Smooth muscle cell of the brain vasculature (primary cell): ENCODE results near the gene DCHS2.
A peak's percentile ranks its signal among the peaks of the same experiment; 100 is the strongest.
"Not testable (repeated sequence)": the region's sequence is repeated elsewhere in the genome, so short reads cannot be mapped to it uniquely, and the experiment has no call there.

Source experiments
- DNase-seq: peaks from one replicate; pipeline ENCODE4 v3.0.0-alpha.2; 2012; ENCODE audit warnings: low read depth, low spot score

The DCHS2 gene

GRCh38 chr4:154230091-154230490 is 261.5 kb downstream of the DCHS2 start:
- DNase-seq = no peak

GRCh38 chr4:154222875-154223274 is 268.7 kb downstream of the DCHS2 start:
- no peak for DNase-seq

GRCh38 chr4:154218051-154218450 is 273.5 kb downstream of the DCHS2 start:
- DNase-seq = no peak

GRCh38 chr4:154217384-154217783 is 274.2 kb downstream of the DCHS2 start:
- DNase-seq = not testable (repeated sequence)

- no peak for DNase-seq
Measured at GRCh38 chr4:154211506-154211905, 280.1 kb downstream of the DCHS2 start.

- no peak for DNase-seq
Measured at GRCh38 chr4:154208424-154208823, 283.2 kb downstream of the DCHS2 start.

- peak; percentile 13 for DNase-seq
Measured at GRCh38 chr4:154205471-154205870, 286.1 kb downstream of the DCHS2 start.

GRCh38 chr4:154194649-154195048 is 296.9 kb downstream of the DCHS2 start:
- DNase-seq = no peak

- DNase-seq = no peak
Measured at GRCh38 chr4:154192585-154192984, 299.0 kb downstream of the DCHS2 start.

GRCh38 chr4:154189346-154189745 is 302.3 kb downstream of the DCHS2 start:
- no peak for DNase-seq

- no peak for DNase-seq
Measured at GRCh38 chr4:154186888-154187287, 304.7 kb downstream of the DCHS2 start.

- no peak for DNase-seq
Measured at GRCh38 chr4:154186035-154186434, 305.6 kb downstream of the DCHS2 start.

- no peak for DNase-seq
Measured at GRCh38 chr4:154184238-154184637, 307.4 kb downstream of the DCHS2 start.

GRCh38 chr4:154183264-154183663 is 308.3 kb downstream of the DCHS2 start:
- DNase-seq = no peak
